ENCODE data around the gene E4F1. TPM values are rescaled to one million over a fixed set of nuclear protein-coding genes. Genes with fewer than 3 reads are reported as not detected.

Gene E4F1
- total and polyA plus RNA-seq, 4 donors: 4.4 to 19.1 (median 13.7) TPM

- H3K36me3 ChIP-seq (ENCODE audit: control insufficient read depth in 4 of 4, insufficient read depth in 3 of 4, low read depth in 1 of 4, low read length in 3 of 4): no peaks in the 10 kb centered on the region
- no peaks in the 10 kb centered on the region for H3K27me3 ChIP-seq (ENCODE audit: control insufficient read depth in 4 of 4, insufficient read depth in 4 of 4, low read length in 3 of 4)
- H3K27ac ChIP-seq (ENCODE audit: low read depth in 1 of 2, low read length in 2 of 2): no peak overlapping the region
- TF ChIP-seq FOXA1 (IDR thresholded peaks at IDR 0.05): no peak
- no peak for TF ChIP-seq GABPA (IDR thresholded peaks at IDR 0.05 in 1 of 2, conservative IDR thresholded peaks at IDR 0.05 in 1 of 2)
- no peak for TF ChIP-seq RAD21 (IDR thresholded peaks at IDR 0.05)
- no peak for TF ChIP-seq NR2F2 (IDR thresholded peaks at IDR 0.05)
- no peak for TF ChIP-seq SP1 (IDR thresholded peaks at IDR 0.05)
- no peak for TF ChIP-seq REST (IDR thresholded peaks at IDR 0.05)
- TF ChIP-seq HNF4G (IDR thresholded peaks at IDR 0.05): no peak
- TF ChIP-seq HNF4A (conservative IDR thresholded peaks at IDR 0.05): no peak
- no peak for TF ChIP-seq RXRA (IDR thresholded peaks at IDR 0.05)
- no peak for TF ChIP-seq ZBTB33 (IDR thresholded peaks at IDR 0.05)
- TF ChIP-seq EGR1 (IDR thresholded peaks at IDR 0.05; ENCODE audit: low read depth in 2 of 2): no peak
- TF ChIP-seq JUND (IDR thresholded peaks at IDR 0.05): no peak
- TF ChIP-seq ATF3 (IDR thresholded peaks at IDR 0.05): no peak
- no peak for TF ChIP-seq FOXA2 (IDR thresholded peaks at IDR 0.05)
- TF ChIP-seq YY1 (IDR thresholded peaks at IDR 0.05): no peak
- no peak for TF ChIP-seq MAX (IDR thresholded peaks at IDR 0.05)
- TF ChIP-seq CTCF (IDR thresholded peaks at IDR 0.05; ENCODE audit: low read depth, low read length, missing input control): no peak
- TF ChIP-seq TAF1 (conservative IDR thresholded peaks at IDR 0.05): no peak
- WGBS: 88% methylated on average over 25 of the region's 25 CpGs
- no peaks in the 10 kb centered on the region for H3K9me3 ChIP-seq (ENCODE audit: control insufficient read depth in 4 of 4, low read length in 3 of 4)
- no peak overlapping the region for H3K9ac ChIP-seq (ENCODE audit: low read depth in 1 of 2, low read length in 2 of 2)
- H3K4me3 ChIP-seq (ENCODE audit: low read depth in 1 of 3, low read length in 3 of 3): no peak overlapping the region
- no peak for DNase-seq (ENCODE audit: low spot score)
- peaks cover 0 to 10% (median 2%) of the 10 kb centered on the region in 4 donors for H3K4me1 ChIP-seq (ENCODE audit: control insufficient read depth in 4 of 4, insufficient read depth in 4 of 4, low read length in 3 of 4)
Measured at GRCh38 chr16:2190659-2191445, 32.5 kb upstream of the E4F1 start.
